HG03135 (cell line): Measurements from ENCODE around the gene DDX59.
A peak's percentile ranks its signal among the peaks of the same experiment; 100 is the strongest.

Experiments
- ATAC-seq: cut with Tn5 transposase; IDR thresholded peaks from one replicate; pipeline ENCODE4 v1.9.1; 2021; ENCODE audit warnings: mild to moderate bottlenecking, moderate library complexity; ENCODE audit not compliant: unreplicated experiment

DDX59 gene

DNA sequence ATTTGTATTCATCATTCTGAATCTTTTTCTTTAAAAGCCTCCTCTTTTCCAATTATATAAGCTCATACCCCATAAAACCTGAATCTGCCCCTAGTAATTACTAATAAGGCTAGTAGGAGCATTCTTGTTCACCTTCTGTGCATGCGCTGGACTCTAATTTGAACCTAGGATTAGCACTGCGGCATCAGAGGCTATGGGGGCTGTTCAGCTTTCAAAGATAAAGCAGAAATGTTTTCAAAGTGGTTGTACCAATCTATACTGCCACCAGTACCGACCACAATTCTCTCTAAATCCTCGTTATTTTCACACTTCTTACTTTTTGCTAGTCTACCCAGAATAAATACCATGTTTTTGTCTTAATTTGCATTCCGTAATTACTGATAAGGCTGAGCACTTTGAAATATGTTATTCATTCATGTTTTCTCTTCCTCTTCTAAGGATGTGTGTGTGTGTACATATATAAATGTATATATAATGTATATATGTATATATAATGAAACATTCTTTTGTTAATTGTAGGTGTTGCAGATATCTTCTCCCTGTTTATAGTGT, 1.6 kb upstream of the DDX59 start:
- no peak for ATAC-seq

DNA sequence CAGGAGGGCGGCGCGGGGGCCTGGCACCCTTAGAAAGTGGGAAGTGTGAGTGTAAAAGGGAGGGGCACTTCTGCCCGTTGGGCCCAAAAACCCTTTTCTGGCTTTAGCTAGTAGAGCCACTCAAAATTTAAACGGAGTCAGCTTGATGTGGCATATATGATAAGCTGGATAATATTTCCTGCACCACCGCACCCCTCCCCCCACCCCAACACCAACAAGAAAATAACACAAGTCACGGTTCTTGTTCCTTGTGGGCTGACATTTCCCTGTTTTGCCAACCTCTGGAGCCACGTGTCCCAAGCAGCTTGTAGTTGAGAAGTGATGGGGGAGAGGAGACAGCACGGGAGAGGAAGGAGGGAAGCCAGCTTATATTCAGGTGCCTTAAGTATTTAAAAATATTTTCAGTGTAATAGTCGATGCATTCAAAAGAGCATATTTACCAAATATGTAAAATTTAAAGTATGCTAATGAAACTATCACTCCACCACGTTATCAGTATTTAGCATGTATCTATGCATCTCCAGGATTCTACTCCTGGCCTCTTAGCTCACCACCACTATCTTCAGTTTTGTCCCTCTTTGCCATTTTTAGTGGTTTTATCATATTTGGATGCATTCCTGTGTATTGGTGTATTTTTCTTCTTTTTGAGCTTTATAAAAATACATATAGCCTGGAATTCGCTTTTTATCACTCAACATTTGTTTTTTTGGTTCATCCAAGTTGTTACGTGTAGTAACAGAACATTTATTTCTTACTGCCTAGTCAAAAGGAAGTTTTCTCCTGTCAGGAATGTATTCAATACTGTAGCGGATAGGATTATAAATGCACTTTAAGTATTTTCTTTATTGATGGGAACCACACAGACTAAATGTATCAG, 773 bp upstream of the DDX59 start:
- peak; percentile 17 for ATAC-seq

DNA sequence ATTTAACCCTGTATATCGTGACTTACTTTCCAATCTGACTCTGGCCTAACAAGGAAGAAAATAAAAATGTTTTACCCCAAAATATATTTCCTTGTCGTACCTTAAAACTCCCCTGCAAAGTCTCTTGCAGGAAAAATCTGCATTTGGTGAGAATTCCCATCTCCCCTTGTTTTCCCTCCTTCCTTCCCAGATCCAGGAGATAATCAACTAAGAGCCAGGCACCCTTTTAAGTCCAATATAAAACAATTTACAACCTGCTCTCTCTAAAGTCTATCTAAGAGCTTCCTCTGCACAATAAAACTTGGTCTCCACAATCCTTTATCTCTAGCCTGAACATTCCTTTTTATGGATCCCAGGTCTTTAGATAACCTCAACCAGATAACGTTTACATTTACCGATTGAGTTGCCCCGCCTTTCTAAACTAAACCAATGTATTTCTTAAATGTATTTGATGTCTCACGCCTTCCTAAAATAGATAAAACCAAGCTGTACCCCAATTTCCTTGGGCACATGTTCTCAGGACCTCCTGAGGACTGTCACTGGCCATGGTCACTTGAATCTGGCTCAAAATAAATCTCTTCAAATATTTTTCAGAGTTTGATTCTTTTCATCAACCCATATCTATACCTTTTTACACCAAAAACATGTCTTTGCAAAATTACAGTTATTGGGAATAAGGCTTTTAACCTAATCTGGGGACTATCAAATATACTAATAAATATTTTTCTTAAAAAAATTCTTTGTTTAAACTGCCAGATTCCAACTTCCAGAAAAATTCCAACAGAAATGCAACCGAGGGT, 993 bp downstream of the DDX59 start:
- no peak for ATAC-seq

DNA sequence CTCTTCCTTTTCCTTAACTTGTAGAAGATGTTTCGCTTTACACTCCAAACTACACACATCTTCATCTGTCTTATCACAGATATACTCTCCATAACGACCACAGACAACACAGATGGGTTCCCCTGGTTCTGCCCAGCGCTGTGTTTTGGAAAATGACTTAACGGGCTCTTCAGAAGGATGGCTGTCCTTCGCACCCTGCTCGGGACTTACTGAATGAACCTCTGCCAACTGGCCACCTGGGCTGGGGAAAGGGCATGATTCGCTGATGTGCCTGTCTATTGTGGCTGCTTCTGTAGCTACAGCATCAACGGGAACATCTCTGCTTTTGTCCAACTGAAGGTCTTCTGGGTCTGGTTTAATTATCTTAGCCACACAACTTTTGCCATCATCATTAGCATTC, 3.4 kb downstream of the DDX59 start:
- ATAC-seq: no peak

DNA sequence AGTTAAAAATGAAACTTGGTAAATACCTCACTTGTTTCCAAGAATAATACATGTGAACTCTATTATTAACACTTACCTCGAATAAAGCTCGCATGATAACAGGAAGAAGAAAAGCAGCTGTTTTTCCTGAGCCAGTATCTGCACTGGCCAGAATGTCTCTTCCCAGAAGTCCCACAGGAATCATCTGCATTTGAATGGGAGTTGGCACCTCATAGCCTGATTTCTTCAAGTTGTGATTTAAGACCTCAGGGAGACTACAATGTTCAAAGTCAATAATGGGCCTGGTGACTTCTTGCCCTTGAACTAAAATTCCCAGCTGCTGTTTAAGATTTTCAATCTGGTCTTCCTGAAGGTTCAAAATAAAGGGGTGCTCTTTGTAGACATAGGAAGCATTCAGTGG, 3.8 kb downstream of the DDX59 start:
- no peak for ATAC-seq

DNA sequence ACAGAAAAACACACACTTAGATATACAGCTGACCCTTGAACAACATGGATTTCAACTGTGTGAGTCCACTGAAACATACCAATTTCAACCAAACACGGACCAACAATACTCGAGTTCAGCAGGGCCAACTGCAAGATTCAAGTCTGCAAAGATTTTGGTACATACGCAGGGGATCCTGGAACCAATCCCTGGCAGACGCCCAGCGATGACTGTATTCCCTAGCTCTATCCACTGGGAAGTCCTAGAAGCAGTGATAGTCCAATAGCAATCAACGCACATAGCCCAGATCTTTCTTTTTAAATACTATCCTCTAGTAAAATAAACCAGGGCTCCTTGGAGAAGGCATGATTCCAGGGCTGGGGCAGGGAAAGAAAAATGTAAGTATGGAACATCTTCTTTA, 9.0 kb downstream of the DDX59 start:
- no peak for ATAC-seq

DNA sequence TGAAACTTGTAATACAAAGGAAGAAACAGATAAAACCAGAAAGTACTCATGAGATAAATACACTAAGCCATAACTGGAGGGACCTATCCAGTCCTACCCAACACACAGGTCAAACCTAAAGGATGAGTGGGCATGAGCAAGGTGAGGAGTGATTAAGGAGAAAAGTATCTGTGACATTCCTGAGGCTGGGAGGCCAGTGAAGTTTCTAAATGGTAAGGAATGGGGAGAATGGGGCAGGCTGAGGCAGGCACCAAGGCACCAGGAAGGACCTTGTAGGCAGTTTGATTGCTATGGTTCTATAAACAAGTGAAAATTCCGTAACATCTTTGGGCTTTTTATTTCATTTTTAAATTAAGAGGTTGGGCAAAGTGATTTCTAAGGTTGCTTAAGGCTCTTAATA, 10.4 kb downstream of the DDX59 start:
- ATAC-seq: no peak

DNA sequence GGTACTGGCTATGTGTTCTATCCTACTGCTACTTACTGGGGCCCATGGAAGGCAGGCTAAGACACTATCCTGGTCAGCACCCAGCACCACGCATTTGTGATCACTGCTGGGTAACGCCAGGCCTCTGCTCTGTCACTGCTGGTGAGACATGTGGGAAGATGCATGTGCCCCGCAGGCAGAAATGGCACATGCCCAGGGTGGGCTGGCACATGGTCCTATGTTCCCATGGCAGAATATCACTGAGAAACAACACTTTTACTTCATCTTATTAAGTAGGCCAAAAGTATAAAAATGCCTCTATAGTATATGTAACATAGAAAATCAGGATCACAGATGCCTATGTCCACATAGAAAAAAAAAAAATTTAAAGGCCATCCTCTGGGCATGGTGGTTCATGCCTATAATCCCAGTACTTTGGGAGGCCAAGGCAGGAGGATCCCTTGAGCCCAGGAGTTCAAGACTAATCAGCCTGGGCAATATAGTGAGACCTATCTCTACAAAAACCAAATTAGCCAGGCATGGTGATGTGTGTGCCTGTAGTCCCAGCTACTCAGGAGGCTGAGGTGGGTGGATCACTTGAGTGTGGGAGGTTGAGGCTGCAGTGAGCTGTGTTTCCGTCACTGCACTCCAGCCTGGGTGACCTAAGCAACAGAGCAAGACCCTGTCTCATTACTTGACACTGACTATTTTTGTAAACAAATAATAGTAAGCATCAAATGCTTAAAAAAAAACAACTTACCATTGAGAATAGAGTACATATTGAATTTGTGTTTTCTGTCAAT, 11.5 kb downstream of the DDX59 start:
- ATAC-seq: no peak

DNA sequence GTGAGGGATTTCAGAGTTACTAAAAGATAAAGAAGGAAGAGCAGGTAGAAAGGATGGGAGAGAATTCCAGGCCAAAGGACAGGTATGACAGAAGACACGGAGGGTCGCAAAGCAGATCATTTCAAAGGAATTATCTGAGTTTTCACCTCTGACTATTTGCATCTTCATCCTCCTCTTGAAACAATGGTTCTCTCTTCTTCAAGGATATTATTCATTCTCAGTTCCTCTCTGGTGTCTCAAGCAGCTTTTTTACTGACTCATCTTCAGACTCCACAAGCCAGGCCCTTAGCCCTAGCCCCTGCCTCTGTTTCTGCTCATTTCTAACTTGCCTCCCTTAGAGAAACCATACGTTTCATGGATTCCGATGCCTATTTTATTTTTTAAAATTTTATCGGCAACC, 15.0 kb downstream of the DDX59 start:
- ATAC-seq: peak; percentile 90

DNA sequence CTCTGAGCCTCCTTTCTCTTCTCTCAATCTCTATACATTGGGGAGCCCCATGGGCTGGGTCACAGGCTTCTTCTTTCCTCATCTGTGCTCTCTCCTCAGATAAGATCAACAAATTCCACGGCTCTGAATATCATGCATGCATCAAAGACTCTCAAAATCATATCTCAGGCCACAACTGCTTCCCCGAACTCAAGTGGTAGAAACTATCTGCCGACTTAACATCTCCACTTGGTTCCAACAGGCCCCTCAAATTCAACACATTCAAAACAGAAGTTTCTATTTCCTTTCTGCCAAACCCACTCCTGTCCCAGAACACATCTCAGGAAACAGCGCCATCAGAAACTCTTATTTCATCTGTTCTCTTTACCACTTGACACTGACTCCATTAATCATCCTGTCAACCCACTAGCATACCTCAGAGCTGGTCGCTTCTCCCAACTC, 16.7 kb downstream of the DDX59 start:
- ATAC-seq: no peak

DNA sequence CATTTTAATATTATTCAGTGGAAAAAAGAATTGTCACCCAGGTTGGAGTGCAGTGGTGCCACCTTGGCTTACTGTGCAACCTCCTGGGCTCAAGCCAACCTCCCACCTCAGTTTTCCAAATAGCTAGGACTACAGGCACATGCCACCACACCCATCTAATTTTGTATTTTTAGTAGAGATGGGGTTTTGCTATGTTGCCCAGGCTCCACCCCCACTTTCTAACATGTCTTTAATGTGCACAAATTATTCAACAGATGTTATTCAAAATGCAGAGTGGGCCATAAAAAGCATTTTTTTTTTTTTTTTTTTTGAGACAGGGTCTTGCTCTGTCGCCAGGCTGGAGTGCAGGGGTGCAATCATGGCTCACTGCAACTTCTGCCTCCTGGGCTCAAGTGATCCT, 17.3 kb downstream of the DDX59 start:
- ATAC-seq: no peak

DNA sequence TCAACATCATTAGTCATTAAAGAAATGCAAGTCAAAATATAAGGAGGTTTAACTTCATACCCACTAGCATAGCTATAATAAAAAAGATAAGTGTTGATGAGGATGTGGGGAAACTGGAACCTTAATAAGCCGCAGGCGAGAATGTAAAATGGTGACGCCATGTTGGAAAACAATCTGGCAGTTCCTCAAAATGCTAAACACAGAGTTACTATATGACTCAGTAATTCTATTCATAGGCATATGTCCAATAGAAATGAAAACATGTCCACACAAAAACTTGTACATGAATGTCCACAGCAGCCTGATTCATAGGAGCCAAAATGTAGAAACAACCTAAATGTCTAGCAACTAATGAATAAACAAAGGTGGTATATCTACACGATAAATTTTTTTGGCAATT, 23.2 kb downstream of the DDX59 start:
- ATAC-seq: no peak

DNA sequence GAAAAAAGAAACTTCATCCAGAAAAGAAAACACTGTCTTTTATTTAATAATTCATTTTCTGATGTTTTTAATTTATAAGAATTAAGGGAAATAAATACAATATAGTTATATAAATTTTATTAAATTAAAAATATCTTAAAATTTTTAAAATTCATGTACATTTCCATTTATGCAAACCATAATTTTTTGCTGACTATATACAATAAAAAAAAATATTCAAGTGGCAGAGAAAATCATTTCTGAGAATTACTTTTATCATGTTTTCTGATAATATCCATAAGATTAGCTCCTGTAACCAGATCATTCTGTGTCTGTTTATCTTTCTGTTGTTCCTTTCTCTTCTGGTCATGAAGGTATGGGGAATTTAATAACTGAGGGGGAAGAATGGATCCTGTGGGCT, 25.7 kb downstream of the DDX59 start:
- ATAC-seq: no peak

DNA sequence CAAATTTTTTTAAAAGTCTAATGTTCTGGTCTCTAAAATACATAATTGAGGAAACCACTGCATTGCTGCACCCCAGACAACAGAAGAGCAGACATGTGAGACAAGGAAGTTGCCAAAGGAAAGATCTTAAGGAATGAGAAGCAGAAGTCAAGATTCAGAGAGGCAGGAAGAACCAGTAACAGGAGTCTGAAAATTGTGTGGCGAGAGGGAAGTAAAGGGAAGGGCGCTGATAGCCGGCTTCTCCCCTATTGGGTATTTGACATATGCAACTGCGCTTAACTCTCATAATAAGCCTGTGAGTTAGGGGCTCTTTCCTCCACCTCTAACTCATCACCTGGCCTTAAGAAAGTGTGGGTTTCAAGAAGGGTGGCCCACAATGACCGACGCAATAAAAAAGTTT, 27.2 kb downstream of the DDX59 start:
- ATAC-seq: no peak

DNA sequence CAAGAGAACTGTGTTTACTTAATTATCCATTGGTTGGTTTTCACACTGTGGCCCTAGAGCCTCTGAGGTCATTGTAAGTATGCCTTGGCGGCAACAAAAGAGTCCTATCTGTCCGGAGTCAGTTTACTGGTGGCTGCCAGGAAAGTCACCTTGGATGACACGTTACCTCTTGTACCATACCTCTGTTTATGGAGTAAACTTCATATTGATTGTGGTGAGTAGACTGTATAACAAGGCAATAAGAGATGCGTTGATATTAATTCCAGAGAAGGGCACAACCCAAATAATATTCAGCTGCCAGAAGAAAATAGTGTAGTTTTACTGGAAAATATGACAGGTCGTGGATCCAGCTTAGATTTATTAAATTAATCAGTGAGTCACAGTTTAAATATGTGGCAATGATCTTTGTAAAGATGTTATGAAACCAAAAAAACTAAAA, 28.7 kb downstream of the DDX59 start:
- ATAC-seq: no peak

DNA sequence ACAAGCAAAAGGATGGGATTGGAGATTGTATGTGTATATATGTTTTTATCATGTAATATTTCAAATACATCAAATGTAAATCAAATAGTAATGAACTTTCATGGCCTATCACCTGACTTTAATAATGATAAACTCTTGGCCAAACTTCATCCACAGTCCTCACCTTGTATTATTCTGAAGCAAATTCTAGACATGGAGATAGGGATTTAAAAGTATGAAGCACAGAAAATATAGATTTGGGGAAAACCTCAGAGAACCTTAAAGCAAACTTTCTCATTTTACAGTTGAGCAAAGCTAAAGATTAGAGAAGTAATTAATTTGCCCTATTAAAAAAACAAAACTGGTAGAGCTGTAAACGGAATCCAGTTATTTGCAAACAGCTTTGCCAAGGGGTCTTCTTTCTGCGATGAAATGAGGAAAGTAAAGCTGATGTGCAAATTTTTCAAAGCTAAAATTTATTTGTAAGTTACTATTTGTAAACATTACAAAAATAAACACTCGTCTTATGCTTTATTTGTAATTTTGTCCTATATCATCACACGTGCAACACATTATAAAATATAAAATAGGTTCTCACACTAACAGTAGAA, 29.2 kb downstream of the DDX59 start:
- no peak for ATAC-seq

DNA sequence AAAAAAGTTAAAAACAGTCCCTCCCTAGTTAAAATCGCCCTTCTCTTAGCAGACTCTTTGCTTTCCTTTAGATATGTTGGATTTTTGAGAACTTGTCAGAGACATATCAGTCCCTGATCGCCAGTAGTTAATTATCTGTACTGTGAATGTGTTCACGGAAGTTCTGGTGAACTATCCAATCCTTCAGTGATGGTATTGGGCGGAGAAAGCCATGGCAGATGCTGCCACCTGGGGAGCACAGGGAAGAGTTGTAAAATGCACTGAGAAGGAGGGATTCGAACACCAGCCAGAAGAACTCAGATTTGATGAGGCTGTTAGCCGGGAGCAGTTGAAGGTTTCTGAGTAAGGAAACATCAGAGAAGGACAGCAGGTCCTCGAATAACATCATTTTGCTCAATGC, 31.6 kb downstream of the DDX59 start:
- ATAC-seq: no peak

DNA sequence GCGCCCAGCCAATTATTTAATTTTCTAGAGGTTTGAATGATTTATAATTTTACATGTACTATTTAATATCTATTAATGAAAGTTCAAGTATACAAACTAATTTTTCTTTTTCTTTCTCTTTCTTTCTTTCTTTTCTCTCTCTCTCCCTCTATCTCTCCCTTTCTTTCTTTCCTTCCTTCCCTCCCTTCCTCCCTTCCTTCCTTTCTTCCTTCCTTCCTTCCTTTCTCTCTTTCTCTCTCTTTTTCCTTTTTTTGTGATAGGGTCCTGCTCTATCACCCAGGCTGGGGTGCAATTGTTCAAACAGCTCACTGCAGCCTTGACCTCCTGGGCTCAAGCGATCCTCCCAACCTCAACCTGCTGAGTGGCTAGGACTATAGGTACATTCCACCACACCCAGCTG, 33.0 kb downstream of the DDX59 start:
- no peak for ATAC-seq

DNA sequence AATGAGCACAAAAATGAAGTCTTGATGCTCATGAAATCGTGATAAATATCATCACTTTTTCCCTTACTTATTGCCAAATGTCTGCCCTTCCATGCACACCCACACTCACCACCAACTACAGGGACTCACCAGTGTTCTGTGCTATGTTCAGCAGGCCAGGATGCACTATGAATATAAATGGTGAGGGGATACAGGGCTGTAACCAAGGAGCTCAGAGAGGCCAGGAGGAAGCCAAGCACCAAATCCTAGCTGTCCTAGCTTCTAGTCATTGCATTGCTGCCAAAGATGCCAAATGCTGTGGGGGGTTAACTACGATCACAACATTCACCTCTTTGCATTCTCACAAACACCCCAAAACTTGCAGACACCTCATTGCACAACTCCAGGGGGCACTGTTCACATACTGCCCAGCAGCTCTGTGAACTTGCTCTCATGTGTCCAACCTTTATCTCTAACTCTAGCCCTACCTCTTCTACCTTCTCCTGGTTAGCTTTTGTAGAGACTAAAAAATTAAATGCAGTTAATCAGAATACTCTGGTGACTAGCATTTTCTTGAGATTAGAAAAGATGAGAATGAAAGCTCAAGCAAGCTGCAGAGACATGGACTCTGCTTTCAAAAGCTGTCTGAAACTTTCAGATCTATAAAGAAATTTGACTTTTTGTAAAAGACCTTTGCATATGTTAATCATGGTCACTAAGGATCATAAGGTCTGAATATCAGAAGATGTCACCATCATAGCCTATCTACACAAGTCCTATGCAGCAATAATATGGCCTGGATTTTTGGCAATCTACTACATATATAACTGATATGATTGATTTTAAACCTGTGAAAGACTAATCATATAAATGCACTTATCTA, 35.2 kb downstream of the DDX59 start:
- no peak for ATAC-seq

DNA sequence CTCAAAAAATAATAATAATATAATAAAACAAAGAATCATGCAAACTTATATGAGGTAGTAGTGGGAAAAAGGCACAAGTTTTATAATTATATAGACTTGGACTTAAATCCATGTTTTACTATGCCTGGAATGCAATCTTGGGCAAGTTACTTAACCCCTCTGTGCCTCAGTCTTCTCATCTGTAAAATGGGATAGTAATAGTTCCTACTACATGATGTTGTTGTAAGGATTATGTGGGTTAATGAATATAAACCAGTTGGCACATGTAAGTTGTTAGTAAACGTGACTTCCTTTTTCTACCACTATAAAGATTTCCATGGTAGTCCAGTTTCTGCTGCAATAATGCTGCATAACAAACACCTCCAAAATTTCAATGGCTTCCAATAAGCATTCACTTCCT, 38.3 kb downstream of the DDX59 start:
- ATAC-seq: no peak
